ENCODE results near the gene TRIM37. TPM values are rescaled to one million over a fixed set of nuclear protein-coding genes. Genes with fewer than 3 reads are reported as not detected.
A peak's percentile ranks its signal among the peaks of the same experiment; 100 is the strongest.

Gene TRIM37
- total and polyA plus RNA-seq, 11 donors, result 5.8 to 26.2 (median 19.1) TPM

GRCh38 chr17:59049798-59050197 is 56.9 kb downstream of the TRIM37 start:
- WGBS, 4 donors, result 50 to 64% (median 55%) methylated on average over 1 of the region's 1 CpG
- intact Hi-C loops (cut with DNase I), result no loop called here
- DNase-seq (no peak), ATAC-seq (no peak)
- peaks cover 0 to 93% (median 81%) of the 10 kb centered on the region in 9 donors for H3K36me3 ChIP-seq
- no peak overlapping the region for H3K27ac ChIP-seq
- no peaks in the 10 kb centered on the region for H3K9me3 ChIP-seq
- H3K4me3 ChIP-seq, result no peak overlapping the region
- TF ChIP-seq CTCF (IDR thresholded peaks at IDR 0.05), result no peak
- no peak for TF ChIP-seq POLR2A (IDR thresholded peaks at IDR 0.05)
- peaks cover 0 to 4% (median 0%) of the 10 kb centered on the region in 12 donors for H3K4me1 ChIP-seq
- no peaks in the 10 kb centered on the region for H3K27me3 ChIP-seq

- Histone ChIP-seq H3K27ac (no peak overlapping the region), H3K4me3 (no peak overlapping the region), H3K27me3 (no peaks in the 10 kb centered on the region), H3K9me3 (no peaks in the 10 kb centered on the region), H3K36me3 (peaks cover 0 to 93% (median 81%) of the 10 kb centered on the region in 9 donors), H3K4me1 (peaks cover 0 to 4% (median 0%) of the 10 kb centered on the region in 12 donors)
- ATAC-seq (no peak), DNase-seq (no peak)
- 59 to 71% (median 64%) methylated on average over 3 of the region's 3 CpGs for WGBS, 4 donors
- TF ChIP-seq POLR2A (IDR thresholded peaks at IDR 0.05) (no peak), CTCF (IDR thresholded peaks at IDR 0.05) (no peak)
- intact Hi-C loops (cut with DNase I), result no loop called here
Measured at GRCh38 chr17:59047616-59048015, 59.1 kb downstream of the TRIM37 start.

- H3K4me3 ChIP-seq, result no peak overlapping the region
- 84 to 92% (median 90%) methylated on average over 4 of the region's 4 CpGs for WGBS, 4 donors
- ATAC-seq (peak in 1 of 4 donors; percentile 37), DNase-seq (no peak)
- no peaks in the 10 kb centered on the region for H3K27me3 ChIP-seq
- intact Hi-C loops (cut with DNase I), result no loop called here
- TF ChIP-seq CTCF (IDR thresholded peaks at IDR 0.05), result no peak
- no peak for TF ChIP-seq POLR2A (IDR thresholded peaks at IDR 0.05)
- peaks cover 0 to 99% (median 87%) of the 10 kb centered on the region in 9 donors for H3K36me3 ChIP-seq
- H3K4me1 ChIP-seq, result peaks cover 0 to 4% (median 0%) of the 10 kb centered on the region in 12 donors
- H3K27ac ChIP-seq, result no peak overlapping the region
- no peaks in the 10 kb centered on the region for H3K9me3 ChIP-seq
Measured at GRCh38 chr17:59046192-59046591, 60.5 kb downstream of the TRIM37 start.

- ATAC-seq (peak; percentile 58 to 85 (median 72)), DNase-seq (no peak)
- H3K27me3 ChIP-seq, result no peaks in the 10 kb centered on the region
- H3K4me1 ChIP-seq, result peaks cover 0 to 9% (median 0%) of the 10 kb centered on the region in 12 donors
- H3K27ac ChIP-seq, result no peak overlapping the region
- intact Hi-C loops (cut with DNase I), result no loop called here
- H3K4me3 ChIP-seq, result no peak overlapping the region
- no peak for TF ChIP-seq CTCF (IDR thresholded peaks at IDR 0.05)
- no peak for TF ChIP-seq POLR2A (IDR thresholded peaks at IDR 0.05)
- WGBS, 4 donors, result 63 to 81% (median 67%) methylated on average over 5 of the region's 5 CpGs
- no peaks in the 10 kb centered on the region for H3K9me3 ChIP-seq
- peaks cover 0 to 81% (median 72%) of the 10 kb centered on the region in 9 donors for H3K36me3 ChIP-seq
Measured at GRCh38 chr17:59038734-59039133, 67.9 kb downstream of the TRIM37 start.
